HG03135 (cell line): ENCODE data around the gene PPFIA1.
A peak's percentile ranks its signal among the peaks of the same experiment; 100 is the strongest.
"Not testable (repeated sequence)": the region's sequence is repeated elsewhere in the genome, so short reads cannot be mapped to it uniquely, and the experiment has no call there.

Experiments
- ATAC-seq: cut with Tn5 transposase; IDR thresholded peaks from one replicate; pipeline ENCODE4 v1.9.1; 2021; ENCODE audit warnings: mild to moderate bottlenecking, moderate library complexity; ENCODE audit not compliant: unreplicated experiment

PPFIA1 gene

DNA sequence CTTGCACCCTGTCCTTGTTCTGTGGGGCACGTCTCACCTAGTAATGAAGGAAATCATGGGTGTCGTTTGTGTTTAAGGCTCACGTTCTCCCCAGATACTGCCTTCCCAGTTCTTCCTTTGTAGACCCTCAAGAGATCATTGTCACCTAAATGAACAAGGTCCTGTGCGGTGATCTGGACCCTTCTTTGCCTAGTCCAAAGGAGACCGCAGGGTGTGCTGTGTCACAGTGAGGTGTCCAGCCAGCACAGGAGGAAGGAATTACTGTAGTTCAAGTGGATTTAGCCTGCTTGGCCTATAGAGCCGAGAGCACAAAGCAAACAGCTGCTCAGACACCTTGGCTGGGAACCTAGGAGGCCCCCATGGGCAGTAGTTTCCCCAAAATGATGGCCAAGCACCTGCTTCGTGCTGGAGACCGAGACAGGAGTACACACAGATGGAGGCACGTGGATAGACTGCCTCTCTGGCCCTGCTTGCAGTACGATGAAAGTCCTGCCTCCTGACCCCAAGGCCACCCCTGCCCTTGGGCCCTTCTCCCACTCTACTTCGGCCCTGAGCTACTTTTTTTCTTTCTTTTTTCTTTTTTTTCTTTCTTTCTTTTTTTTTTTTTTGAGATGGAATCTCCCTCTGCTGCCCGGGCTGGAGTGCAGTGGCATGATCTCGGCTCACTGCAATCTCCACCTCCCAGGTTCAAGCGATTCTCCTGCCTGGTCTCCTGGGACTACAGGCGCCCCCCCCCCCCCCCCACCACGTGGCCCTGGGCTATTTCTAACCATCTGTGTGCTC is 19.4 kb upstream of the PPFIA1 start:
- ATAC-seq: no peak

DNA sequence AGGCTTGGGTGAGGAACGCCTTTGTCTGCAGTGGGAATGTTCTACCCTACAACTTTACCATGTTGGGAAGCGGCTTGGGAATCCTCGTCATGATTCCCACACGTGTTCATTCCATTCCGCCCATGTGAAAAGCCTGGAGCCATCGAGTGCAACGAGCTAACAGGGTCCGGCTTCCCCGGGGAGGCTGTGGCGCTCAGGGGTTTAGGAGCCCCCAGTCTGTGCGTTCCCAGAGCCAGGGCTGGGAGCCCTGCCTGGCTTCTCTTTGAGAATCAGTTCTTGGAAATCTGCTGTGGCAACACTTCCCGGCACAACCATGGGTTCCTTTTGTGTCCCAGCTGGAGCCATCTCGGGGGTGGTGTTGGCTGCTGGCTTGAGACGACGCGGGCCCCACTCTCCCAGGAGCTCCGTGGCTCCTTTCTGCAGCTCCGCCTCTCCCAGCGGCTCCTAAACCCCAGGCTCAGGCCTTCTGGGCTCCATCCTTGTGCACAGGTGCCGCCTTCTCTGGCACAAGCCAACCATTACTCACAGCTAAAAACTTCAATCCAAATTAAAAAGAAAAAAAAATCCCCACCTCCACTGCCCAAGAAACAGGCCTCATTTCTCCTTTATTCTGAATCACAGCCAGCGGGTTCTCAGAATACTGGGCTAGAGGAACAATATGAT is 18.7 kb upstream of the PPFIA1 start:
- no peak for ATAC-seq

GRCh38 chr11:70252844-70253243 is 17.6 kb upstream of the PPFIA1 start:
- ATAC-seq: no peak

GRCh38 chr11:70255477-70256116 is 14.9 kb upstream of the PPFIA1 start:
- ATAC-seq: no peak

- not testable (repeated sequence) for ATAC-seq
Measured at GRCh38 chr11:70259077-70259476, 11.4 kb upstream of the PPFIA1 start.

DNA sequence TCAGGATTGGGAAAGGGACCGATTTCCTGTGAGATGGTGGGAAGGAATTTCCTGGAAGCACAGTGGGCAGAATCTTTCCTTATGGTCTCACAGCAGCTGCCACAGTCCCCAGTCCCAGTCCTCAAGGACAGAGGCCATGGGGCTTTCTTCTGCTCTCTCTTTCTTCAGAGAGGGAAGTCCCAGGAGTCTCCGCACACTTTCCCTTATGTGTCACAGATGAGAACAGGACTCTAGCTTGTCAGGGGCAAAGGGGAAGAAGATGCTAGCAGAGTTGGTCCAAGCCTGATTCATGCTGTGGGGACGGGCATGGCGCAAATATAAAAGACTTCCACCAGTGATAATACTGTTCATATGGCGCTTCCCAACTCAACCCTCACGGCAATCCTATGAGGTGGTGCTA is 7.5 kb upstream of the PPFIA1 start:
- ATAC-seq: no peak

DNA sequence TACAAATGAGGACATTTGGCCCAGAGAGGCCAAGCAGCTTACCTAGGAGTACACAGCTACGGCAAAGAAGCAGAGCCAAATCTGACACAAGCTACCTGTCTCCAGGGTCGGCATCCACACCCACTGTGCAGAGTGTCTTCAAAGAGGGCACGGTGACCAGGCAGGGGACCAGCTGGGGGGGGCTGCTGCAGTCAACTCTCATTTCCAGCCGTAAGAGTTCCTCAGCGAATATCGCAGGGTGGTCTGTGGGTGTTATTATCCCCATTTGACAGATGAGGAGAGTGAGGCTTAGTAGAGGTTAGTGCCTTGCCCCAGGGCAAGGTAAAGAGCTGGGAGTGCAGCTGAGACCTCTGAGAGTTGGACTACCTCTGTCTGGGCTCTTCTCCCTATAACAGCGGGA is 7.1 kb upstream of the PPFIA1 start:
- no peak for ATAC-seq

DNA sequence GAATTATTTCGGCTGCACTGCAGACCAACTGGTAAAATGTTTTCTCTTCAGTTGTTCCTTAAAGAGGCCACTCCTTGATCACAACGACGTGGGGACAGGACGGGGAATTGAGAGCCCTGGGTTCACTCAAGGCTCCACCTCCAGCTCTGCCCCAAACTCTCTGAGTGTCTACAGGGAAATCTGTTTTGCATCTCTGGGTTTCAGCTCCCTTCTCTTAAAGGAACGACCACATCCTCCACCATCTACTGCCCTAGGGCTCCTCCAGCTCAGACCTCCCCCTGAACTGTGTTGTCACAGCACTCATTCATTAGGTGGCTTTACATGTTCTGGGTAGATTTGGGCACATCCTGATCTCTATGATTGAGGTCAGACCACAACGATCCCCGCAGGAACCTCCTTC is 5.1 kb upstream of the PPFIA1 start:
- ATAC-seq: no peak

DNA sequence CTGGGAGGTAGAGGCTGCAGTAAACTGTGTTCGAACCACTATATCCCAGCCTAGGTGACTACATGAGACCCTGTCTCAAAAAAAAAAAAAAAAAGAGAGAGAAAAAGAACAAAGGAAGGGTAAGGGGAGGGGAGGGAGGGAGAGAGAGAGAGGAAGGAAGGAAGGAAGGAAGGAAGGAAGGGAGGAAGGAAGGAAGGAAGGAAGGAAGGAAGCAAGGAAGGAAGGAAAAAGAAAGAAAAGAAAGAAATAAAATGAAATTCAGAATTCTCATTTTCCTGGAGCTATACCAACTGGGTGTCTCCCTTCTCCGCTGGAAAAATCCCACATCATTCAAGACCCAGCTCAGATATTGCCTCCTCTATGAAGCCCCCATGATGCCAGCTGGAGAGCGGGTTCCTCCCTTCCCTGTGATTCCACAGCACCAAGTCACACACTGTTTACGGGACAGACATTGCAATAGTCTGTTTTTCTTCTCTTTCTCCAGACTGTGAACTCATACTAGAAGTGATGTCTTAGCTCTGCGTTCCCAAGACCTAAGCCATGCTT is 3.0 kb upstream of the PPFIA1 start:
- ATAC-seq: no peak

GRCh38 chr11:70268526-70268925 is 2.0 kb upstream of the PPFIA1 start:
- ATAC-seq: no peak

DNA sequence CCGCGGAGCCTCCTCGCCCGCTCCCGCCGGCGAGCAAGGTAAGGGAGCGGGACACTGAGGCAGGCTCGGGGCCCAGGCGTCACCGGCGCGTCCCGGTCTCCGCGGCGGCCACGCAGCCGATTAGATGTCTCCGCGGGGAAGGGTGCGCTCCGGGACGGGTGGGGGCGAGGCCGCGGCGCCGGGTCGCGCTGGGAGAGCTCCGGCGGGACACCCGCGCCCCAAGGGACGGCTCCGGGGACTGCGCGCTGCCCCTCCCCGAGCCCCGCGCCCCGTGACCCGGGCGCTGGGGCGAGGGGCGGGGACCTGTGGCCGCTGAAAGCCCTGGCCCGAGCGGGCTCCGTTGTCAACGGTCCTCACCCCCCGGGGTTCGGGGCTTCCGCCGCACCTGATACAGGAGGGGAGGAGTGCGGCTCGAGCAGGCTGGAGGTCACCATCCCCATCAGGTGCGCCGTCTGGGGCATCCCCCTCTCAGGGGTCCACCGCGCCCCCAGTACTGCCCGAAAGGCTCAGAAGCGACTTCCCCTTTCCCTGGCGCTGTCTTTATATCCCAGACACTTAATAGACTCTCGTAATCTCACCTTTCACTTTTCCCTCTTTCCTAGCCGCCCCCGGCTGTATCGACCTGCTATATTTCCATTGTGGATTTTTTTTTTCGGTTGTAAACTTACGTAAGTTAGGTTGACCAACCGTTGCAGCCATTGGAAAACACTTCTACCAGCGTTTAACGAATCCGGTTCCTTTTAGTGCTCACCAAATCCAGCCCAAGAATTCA is 573 bp downstream of the PPFIA1 start:
- peak; percentile 41 for ATAC-seq

- no peak for ATAC-seq
Measured at GRCh38 chr11:70271649-70271953, 1.1 kb downstream of the PPFIA1 start.

DNA sequence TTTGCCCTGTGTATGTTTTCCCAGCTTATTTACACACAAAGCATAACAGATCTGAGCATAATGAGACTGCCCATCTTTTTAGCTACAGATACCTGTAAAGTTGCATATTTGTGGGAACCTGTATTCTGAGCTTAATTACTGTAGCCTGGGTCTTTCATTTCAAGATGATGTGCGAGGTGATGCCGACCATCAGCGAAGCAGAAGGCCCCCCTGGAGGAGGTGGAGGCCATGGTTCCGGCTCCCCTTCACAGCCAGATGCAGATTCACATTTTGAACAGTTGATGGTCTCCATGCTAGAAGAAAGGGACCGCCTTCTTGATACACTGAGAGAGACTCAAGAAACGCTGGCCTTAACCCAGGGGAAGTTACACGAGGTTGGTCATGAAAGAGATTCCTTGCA is 1.5 kb downstream of the PPFIA1 start:
- ATAC-seq: no peak

GRCh38 chr11:70278994-70279393 is 8.5 kb downstream of the PPFIA1 start:
- no peak for ATAC-seq

GRCh38 chr11:70281156-70281609 is 10.7 kb downstream of the PPFIA1 start:
- ATAC-seq: no peak

DNA sequence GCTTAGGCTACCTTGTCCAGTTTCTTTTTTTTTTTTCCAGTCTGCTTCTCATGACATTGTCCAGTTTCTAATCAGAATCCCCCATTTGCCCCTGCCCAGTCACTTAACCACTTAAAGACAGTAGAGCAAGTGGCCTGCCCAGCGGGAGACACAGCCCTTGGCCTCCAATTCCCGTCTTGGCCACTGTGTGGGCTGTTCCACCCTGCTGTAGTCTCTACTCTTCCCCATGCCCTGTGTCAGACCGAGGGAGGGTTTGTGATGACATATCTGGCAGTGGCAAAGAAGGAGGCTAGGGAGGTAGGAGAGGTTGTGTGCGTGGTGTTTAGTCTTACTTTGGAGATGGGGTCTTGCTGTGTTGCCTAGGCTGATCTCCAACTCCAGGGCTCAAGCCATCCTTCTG is 11.5 kb downstream of the PPFIA1 start:
- no peak for ATAC-seq

DNA sequence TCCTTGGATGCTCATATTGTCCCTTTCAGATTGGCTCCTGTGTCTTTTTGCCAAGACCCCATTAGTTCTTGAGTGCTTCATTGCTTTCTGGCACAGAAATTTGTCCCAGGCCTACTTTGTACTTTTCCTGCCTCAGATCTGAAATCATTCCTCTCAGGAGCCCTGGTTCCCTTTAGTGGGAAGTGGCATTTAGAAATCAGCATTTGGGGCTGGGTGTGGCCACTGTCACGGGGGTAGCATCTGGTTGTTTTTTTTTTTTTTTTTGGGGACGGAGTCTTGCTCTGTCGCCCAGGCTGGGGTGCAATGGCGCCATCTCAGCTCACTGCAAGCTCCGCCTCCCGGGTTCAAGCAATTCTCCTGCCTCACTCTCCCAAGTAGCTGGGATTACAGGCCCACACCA is 18.2 kb downstream of the PPFIA1 start:
- ATAC-seq: no peak

DNA sequence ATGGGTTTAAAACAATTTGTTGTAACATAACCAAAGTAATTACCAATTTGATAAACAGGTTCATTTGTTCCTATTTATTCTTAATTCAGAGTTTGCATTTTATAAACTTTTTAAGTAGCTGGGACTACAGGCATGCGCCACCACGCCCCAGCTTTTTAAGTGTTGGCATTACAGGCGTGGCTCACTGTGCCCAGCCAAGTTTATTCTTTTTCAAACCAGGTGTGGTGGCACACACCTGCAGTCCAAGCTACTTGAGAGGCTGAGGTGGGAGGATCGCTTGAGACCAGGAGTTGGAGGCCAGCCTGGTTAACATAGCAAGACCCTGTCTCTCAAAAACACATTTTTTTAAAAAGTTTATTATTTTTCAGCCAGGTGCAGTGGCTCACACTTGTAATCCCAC is 19.1 kb downstream of the PPFIA1 start:
- no peak for ATAC-seq

DNA sequence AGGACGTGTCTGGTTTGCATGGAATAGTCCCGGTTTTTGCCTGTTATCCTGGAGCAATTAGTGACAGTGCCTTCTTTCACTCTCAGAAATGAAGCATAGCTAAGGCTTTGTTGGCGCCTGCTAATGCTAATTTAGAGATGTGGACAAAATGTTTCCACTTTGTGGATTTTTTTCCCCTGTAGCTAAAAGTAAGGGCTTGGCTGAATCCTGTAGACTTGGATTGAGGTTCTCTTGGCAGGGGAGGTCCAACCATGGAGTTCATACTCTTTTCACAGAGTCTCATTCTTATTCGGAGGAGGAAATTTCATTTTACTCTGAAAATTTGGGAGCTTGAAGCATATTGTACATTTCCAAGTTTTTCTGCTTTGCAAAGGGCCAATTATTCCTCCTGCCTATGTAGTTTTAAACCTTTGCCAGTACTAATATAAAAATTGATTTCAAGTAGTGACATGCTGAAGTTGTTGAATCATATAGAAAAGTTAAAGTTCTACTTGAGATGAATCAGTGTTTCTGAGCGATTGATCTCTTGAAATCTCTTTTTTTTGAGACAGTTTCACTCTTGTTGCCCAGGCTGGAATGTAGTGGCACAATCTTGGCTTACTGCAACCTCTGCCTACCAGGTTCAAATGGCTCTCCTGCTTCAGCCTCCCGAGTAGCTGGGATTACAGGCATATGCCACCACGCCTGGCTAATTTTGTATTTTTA is 20.0 kb downstream of the PPFIA1 start:
- ATAC-seq: no peak

GRCh38 chr11:70292166-70292565 is 21.7 kb downstream of the PPFIA1 start:
- ATAC-seq: no peak

DNA sequence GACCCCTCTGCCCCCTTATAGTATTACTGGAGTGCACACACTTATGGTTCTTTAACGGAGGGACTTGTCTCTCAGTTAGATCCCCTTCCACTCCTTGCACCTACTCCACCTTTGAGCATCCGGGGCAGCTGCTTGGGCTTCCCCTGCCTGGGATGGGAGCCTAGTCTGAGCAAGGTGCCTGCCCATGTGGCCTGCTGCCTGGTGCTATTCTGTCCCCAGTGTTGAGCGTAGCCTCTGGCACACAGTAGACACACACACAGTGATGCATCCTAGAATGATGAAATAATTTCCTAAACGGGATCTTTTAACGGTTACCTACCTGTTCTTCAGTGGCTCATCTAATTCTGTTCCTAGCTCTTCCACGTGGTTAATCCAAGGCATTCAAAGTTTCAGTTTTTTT is 22.4 kb downstream of the PPFIA1 start:
- no peak for ATAC-seq
